Endothelial cell of umbilical vein (primary cell): Measurements from ENCODE around the gene SCAF8.

ENCODE experiments used
- EZH2 ChIP-seq: IDR thresholded peaks from 2 replicates; pipeline ENCODE4 v1.6.1; 2012; ENCODE audit warnings: borderline replicate concordance, low read depth, mild to moderate bottlenecking, moderate library complexity, low read length, inconsistent platforms; ENCODE audit not compliant: severe bottlenecking
- FOS ChIP-seq: IDR thresholded peaks from 2 replicates; pipeline ENCODE4 v1.6.1; 2011; ENCODE audit warnings: mild to moderate bottlenecking, low read length, moderate library complexity, borderline replicate concordance; ENCODE audit not compliant: insufficient read depth
- GATA2 ChIP-seq: IDR thresholded peaks from 2 replicates; pipeline ENCODE4 v1.7.0; 2011; ENCODE audit warnings: low read depth, mild to moderate bottlenecking, moderate library complexity, mixed read lengths, low read length; ENCODE audit not compliant: insufficient read length, insufficient read depth
- JUN ChIP-seq: IDR thresholded peaks from 2 replicates; pipeline ENCODE4 v1.6.1; 2011; ENCODE audit warnings: borderline replicate concordance, low read depth; ENCODE audit not compliant: insufficient read length, insufficient read depth
- MYC ChIP-seq: IDR thresholded peaks from one replicate; pipeline ENCODE4 v1.6.1; 2011; ENCODE audit warnings: mild to moderate bottlenecking, low read depth, low read length
- POLR2A ChIP-seq: IDR thresholded peaks from 2 replicates; pipeline ENCODE4 v1.6.1; 2012; ENCODE audit warnings: low read depth, mild to moderate bottlenecking, control low read depth, low read length
- POLR2AphosphoS5 ChIP-seq: IDR thresholded peaks from 2 replicates; pipeline ENCODE4 v1.6.1; 2012; ENCODE audit warnings: low read depth, mild to moderate bottlenecking, control low read depth, low read length, moderate library complexity; ENCODE audit not compliant: insufficient read depth
- TF ChIP-seq, protein P1 (sequence below), 2 donors: IDR thresholded peaks; 1 replicate in 1 of 2; 2 replicates in 1 of 2; pipeline ENCODE4 v1.5.1; 2011; ENCODE audit warnings: low read length in 2 of 2, mild to moderate bottlenecking in 2 of 2, moderate library complexity in 2 of 2, control low read depth in 1 of 2, inconsistent platforms in 1 of 2, low read depth in 1 of 2; ENCODE audit not compliant: insufficient read depth in 1 of 2; ENCODE audit errors: extremely low read depth in 1 of 2
- TF ChIP-seq, protein P2 (sequence below): IDR thresholded peaks from 2 replicates; pipeline ENCODE4 v1.6.1; 2011; ENCODE audit not compliant: insufficient read depth, insufficient read length

DNA sequence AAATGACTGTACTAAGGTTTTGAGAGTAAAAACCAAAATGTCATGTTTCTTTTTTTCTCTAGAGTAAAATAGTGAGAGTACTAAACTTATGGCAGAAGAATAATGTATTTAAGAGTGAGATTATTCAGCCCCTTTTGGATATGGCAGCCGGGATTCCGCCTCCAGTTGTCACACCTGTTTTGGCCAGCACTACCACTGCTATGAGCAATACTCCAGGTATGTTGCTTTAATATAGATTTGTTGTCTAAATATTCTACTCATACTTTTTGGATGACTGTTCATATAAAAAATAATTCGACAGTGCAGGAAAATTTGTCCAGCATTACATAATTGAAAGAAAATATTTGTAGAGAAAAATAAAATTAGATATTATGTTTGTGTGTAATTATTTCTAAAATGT lies 59.5 kb downstream of the SCAF8 start:
- TF ChIP-seq, protein P1, sequence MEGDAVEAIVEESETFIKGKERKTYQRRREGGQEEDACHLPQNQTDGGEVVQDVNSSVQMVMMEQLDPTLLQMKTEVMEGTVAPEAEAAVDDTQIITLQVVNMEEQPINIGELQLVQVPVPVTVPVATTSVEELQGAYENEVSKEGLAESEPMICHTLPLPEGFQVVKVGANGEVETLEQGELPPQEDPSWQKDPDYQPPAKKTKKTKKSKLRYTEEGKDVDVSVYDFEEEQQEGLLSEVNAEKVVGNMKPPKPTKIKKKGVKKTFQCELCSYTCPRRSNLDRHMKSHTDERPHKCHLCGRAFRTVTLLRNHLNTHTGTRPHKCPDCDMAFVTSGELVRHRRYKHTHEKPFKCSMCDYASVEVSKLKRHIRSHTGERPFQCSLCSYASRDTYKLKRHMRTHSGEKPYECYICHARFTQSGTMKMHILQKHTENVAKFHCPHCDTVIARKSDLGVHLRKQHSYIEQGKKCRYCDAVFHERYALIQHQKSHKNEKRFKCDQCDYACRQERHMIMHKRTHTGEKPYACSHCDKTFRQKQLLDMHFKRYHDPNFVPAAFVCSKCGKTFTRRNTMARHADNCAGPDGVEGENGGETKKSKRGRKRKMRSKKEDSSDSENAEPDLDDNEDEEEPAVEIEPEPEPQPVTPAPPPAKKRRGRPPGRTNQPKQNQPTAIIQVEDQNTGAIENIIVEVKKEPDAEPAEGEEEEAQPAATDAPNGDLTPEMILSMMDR (IDR thresholded peaks at IDR 0.05; ENCODE audit: extremely low read depth in 1 of 2, insufficient read depth in 1 of 2, low read depth in 1 of 2, low read length in 2 of 2), result no peak
- TF ChIP-seq POLR2AphosphoS5, result no peak
- no peak for TF ChIP-seq POLR2A
- TF ChIP-seq, protein P2, sequence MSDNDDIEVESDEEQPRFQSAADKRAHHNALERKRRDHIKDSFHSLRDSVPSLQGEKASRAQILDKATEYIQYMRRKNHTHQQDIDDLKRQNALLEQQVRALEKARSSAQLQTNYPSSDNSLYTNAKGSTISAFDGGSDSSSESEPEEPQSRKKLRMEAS, result no peak
- TF ChIP-seq EZH2, result no peak
- no peak for TF ChIP-seq MYC
- no peak for TF ChIP-seq JUN
- TF ChIP-seq FOS, result no peak
- TF ChIP-seq GATA2, result no peak
